ENCODE results near the gene SOX8. TPM values are rescaled to one million over a fixed set of nuclear protein-coding genes. Genes with fewer than 3 reads are reported as not detected.

The SOX8 gene
- polyA plus RNA-seq, 3 donors, result not detected

DNA sequence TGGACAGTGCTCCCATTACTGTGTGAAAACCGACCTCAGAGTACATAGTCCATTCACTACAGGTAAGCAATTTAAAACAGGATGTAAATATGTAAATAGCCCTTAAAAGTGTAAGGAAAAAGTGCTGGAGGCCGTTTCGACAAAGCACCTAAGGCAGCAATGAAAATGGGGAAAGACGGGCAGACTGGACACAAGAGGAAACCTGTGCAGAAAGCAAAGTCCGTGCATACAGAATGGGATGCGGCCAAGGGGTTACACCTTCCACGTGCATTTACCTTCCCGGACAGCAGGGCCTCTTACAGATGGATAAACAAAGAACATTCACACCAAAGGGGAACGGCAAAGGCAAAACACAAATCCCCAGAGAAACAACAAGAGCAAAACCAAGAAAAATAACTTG lies 42.8 kb upstream of the SOX8 start:
- WGBS (ENCODE audit: insufficient coverage), result 86% methylated on average over 7 of the region's 9 CpGs
- Mint-ChIP-seq H3K27me3 (ENCODE audit: low read depth in 3 of 3) (peaks cover 0 to 2% (median 0%) of the 10 kb centered on the region in 3 donors), H3K27ac (no peak overlapping the region), H3K36me3 (peaks cover 14 to 25% of the 10 kb centered on the region in 2 donors), H3K4me3 (no peak overlapping the region), H3K9me3 (peaks cover 26 to 44% (median 36%) of the 10 kb centered on the region in 7 donors), H3K4me1 (no peaks in the 10 kb centered on the region)
- DNase-seq, result no peak
- H4K20me1 ChIP-seq (ENCODE audit: insufficient read depth, low read length), result no peaks in the 10 kb centered on the region
- TF ChIP-seq, protein P1, sequence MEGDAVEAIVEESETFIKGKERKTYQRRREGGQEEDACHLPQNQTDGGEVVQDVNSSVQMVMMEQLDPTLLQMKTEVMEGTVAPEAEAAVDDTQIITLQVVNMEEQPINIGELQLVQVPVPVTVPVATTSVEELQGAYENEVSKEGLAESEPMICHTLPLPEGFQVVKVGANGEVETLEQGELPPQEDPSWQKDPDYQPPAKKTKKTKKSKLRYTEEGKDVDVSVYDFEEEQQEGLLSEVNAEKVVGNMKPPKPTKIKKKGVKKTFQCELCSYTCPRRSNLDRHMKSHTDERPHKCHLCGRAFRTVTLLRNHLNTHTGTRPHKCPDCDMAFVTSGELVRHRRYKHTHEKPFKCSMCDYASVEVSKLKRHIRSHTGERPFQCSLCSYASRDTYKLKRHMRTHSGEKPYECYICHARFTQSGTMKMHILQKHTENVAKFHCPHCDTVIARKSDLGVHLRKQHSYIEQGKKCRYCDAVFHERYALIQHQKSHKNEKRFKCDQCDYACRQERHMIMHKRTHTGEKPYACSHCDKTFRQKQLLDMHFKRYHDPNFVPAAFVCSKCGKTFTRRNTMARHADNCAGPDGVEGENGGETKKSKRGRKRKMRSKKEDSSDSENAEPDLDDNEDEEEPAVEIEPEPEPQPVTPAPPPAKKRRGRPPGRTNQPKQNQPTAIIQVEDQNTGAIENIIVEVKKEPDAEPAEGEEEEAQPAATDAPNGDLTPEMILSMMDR (IDR thresholded peaks at IDR 0.05), result no peak
- intact Hi-C loops (cut with micrococcal nuclease), result no loop called here
- no peak overlapping the region for H3K9ac ChIP-seq (ENCODE audit: insufficient read depth, low read length, poor library complexity, severe bottlenecking)
- H3K9me3 ChIP-seq (replicated peaks in 1 of 2; ENCODE audit: control insufficient read depth in 1 of 2, insufficient read depth in 1 of 2, low read length in 2 of 2), result peaks cover 22 to 24% of the 10 kb centered on the region in 2 donors
- H2AFZ ChIP-seq (ENCODE audit: insufficient read depth, low read depth, low read length, poor library complexity, severe bottlenecking), result no peak overlapping the region
- H3K4me2 ChIP-seq (replicated peaks; ENCODE audit: extremely low read depth, low read length, poor library complexity, severe bottlenecking), result no peak overlapping the region
- no peaks in the 10 kb centered on the region for H3K4me1 ChIP-seq (ENCODE audit: control insufficient read depth in 1 of 2, insufficient read depth in 2 of 2, low read length in 2 of 2)
- no peak overlapping the region for H3K27ac ChIP-seq (ENCODE audit: low read depth in 1 of 2, low read length in 2 of 2)
- H3K79me2 ChIP-seq (ENCODE audit: insufficient read depth, low read length), result no peaks in the 10 kb centered on the region
- peaks cover 0 to 18% of the 10 kb centered on the region in 2 donors for H3K36me3 ChIP-seq (replicated peaks in 1 of 2; ENCODE audit: control insufficient read depth in 1 of 2, insufficient read depth in 2 of 2, low read length in 2 of 2)
- no peak overlapping the region for H3K4me3 ChIP-seq (replicated peaks in 1 of 3; ENCODE audit: low read depth in 2 of 3, low read length in 3 of 3)
- H3K27me3 ChIP-seq (ENCODE audit: control insufficient read depth in 2 of 2, insufficient read depth in 2 of 2, low read length in 2 of 2), result no peaks in the 10 kb centered on the region

DNA sequence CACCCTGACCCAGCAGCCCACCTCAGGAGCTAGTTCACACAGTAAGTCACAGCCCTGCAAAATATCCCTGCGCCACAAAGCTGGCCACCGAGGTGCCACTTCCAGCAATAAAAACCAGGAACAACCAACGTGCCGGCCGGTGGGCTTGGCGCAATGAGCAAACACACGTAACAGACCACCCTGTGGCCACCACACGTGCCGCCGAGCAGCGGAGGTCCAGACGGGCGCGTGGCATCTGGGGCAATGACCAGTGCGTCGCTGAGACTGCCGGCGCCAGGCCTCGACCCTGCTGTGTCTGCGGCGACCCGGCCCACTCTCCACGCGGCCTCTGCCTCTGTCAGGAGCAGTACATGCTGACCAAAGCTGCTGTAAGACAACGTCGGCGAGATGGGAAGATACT lies 42.3 kb upstream of the SOX8 start:
- H3K36me3 Mint-ChIP-seq, result peaks cover 16 to 26% of the 10 kb centered on the region in 2 donors
- Histone ChIP-seq H3K9me3 (replicated peaks in 1 of 2; ENCODE audit: control insufficient read depth in 1 of 2, insufficient read depth in 1 of 2, low read length in 2 of 2) (peaks cover 25 to 29% of the 10 kb centered on the region in 2 donors), H3K27me3 (ENCODE audit: control insufficient read depth in 2 of 2, insufficient read depth in 2 of 2, low read length in 2 of 2) (no peaks in the 10 kb centered on the region), H3K4me1 (ENCODE audit: control insufficient read depth in 1 of 2, insufficient read depth in 2 of 2, low read length in 2 of 2) (no peaks in the 10 kb centered on the region), H3K36me3 (replicated peaks in 1 of 2; ENCODE audit: control insufficient read depth in 1 of 2, insufficient read depth in 2 of 2, low read length in 2 of 2) (peaks cover 0 to 20% of the 10 kb centered on the region in 2 donors), H3K4me2 (replicated peaks; ENCODE audit: extremely low read depth, low read length, poor library complexity, severe bottlenecking) (no peak overlapping the region), H4K20me1 (ENCODE audit: insufficient read depth, low read length) (no peaks in the 10 kb centered on the region), H3K79me2 (ENCODE audit: insufficient read depth, low read length) (no peaks in the 10 kb centered on the region), H3K4me3 (replicated peaks in 1 of 3; ENCODE audit: low read depth in 2 of 3, low read length in 3 of 3) (no peak overlapping the region), H3K27ac (ENCODE audit: low read depth in 1 of 2, low read length in 2 of 2) (no peak overlapping the region), H2AFZ (ENCODE audit: insufficient read depth, low read depth, low read length, poor library complexity, severe bottlenecking) (no peak overlapping the region), H3K9ac (ENCODE audit: insufficient read depth, low read length, poor library complexity, severe bottlenecking) (no peak overlapping the region)
- TF ChIP-seq, protein P1 (IDR thresholded peaks at IDR 0.05), result no peak
- H3K4me1 Mint-ChIP-seq, result no peaks in the 10 kb centered on the region
- peaks cover 31 to 50% (median 41%) of the 10 kb centered on the region in 7 donors for H3K9me3 Mint-ChIP-seq
- peaks cover 0 to 2% (median 0%) of the 10 kb centered on the region in 3 donors for H3K27me3 Mint-ChIP-seq (ENCODE audit: low read depth in 3 of 3)
- no peak for DNase-seq
- WGBS (ENCODE audit: insufficient coverage), result 97% methylated on average over 27 of the region's 27 CpGs
- no peak overlapping the region for H3K27ac Mint-ChIP-seq
- intact Hi-C loops (cut with micrococcal nuclease), result no loop called here
- no peak overlapping the region for H3K4me3 Mint-ChIP-seq
